ENCODE measurements around the gene SLC37A4. TPM values are rescaled to one million over a fixed set of nuclear protein-coding genes. Genes with fewer than 3 reads are reported as not detected.
A peak's percentile ranks its signal among the peaks of the same experiment; 100 is the strongest.

The SLC37A4 gene
- total RNA-seq (2016; rRNA removed; fragmentation: Illumina TruSeq; extraction: Trizol) (25.6 and 43.0 TPM in 2 replicates), polyA plus RNA-seq (2011; rRNA removed) (56.1 and 59.7 TPM in 2 replicates), polyA minus RNA-seq (2011; rRNA and poly(A)+ RNA removed; ENCODE audit: low replicate concordance) (44.4 and 130 TPM in 2 replicates), Bru-seq, nascent RNA (percentile 71 among the genes with signal in this experiment), BruChase-seq, experiment 1, labeled RNA remaining after a 6-hour chase (percentile 65 among the genes with signal in this experiment), BruChase-seq, experiment 2, labeled RNA remaining after a 2-hour chase (percentile 62 among the genes with signal in this experiment)
- total RNA-seq (2016; cell fraction: cytosol; rRNA removed; fragmentation: Illumina TruSeq; extraction: Trizol; ENCODE audit: low read depth) = 12.3 and 13.2 TPM in 2 replicates
- 30.8 and 42.1 TPM in 2 replicates for total RNA-seq (2016; cell fraction: insoluble cytoplasmic fraction; rRNA removed; fragmentation: Illumina TruSeq; extraction: Trizol)
- 25.9 and 31.5 TPM in 2 replicates for total RNA-seq (2016; cell fraction: membrane; rRNA removed; fragmentation: Illumina TruSeq; extraction: Trizol)
- 34.0 and 45.3 TPM in 2 replicates for total RNA-seq (2016; cell fraction: nucleus; rRNA removed; fragmentation: Illumina TruSeq; extraction: Trizol)
- 60.5 and 69.7 TPM in 2 replicates for polyA plus RNA-seq (2011; cell fraction: cytosol; rRNA removed)
- 154 and 157 TPM in 2 replicates for polyA plus RNA-seq (2011; cell fraction: nucleus; rRNA removed)
- 34.0 and 42.6 TPM in 2 replicates for polyA plus RNA-seq (2012)
- 13.6 and 16.7 TPM in 2 replicates for polyA plus RNA-seq (2016; cell fraction: cytosol; fragmentation: Illumina TruSeq; extraction: Trizol; ENCODE audit: low read depth)
- polyA plus RNA-seq (2016; cell fraction: insoluble cytoplasmic fraction; fragmentation: Illumina TruSeq; extraction: Trizol; ENCODE audit: low read depth) = 28.9 and 31.0 TPM in 2 replicates
- 25.0 and 29.4 TPM in 2 replicates for polyA plus RNA-seq (2016; cell fraction: membrane; fragmentation: Illumina TruSeq; extraction: Trizol; ENCODE audit: low read depth)
- polyA plus RNA-seq (2016; cell fraction: nucleus; fragmentation: Illumina TruSeq; extraction: Trizol; ENCODE audit: insufficient read depth, low read depth) = 73.9 and 77.2 TPM in 2 replicates
- polyA minus RNA-seq (2011; cell fraction: cytosol; rRNA and poly(A)+ RNA removed) = 25.6 and 27.3 TPM in 2 replicates
- 34.5 and 38.3 TPM in 2 replicates for polyA minus RNA-seq (2011; cell fraction: nucleus; rRNA and poly(A)+ RNA removed)
- long read RNA-seq, experiment 1, transcript SLC37A4-210 (9 exons, 2,040 nt) = major isoform, 7 of 48 reads
- long read RNA-seq, experiment 1, partial matches to known transcripts = 30 of 48 reads
- long read RNA-seq, experiment 1, other reads (novel, unspliced or antisense) = 10 of 48 reads
- long read RNA-seq, experiment 2, partial matches to known transcripts = 47 of 64 reads
- long read RNA-seq, experiment 2, other reads (novel, unspliced or antisense) = 16 of 64 reads

DNA sequence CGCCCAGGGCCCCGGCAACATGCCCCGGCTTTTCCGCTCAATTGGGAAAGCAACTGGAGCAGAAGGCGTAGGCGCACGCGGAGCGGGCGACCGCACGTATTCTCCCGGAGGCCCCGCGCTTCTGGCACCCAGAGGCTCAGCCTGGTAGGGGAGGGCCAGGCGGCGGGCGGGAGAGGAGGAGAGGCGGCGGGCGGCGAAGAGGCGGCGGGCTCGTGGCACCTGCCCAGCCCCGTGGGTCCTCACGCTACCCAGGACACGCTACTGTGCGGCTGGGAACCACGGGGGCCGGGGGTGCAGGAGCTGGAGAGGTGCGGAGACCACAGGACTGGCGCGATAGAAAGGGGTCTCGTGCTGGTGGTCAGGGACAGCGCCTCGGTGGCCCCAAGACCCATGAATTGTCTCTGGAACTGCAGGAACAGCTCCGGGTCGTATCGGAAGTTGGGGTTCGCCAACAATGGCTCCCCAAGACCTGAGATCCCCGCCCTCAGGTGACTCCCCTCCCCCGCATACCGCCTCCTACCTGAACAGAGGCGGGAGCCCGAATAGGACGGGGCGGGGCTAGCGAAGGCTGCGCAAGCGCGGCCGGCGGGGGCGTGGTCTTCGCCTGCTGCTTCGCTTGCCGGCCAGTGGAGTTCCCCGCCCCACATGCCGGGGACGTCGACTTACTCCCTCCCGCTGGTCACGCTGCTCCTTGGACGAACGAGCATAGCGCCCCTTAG lies at the start of gene SLC37A4:
SLC37A4 (minus strand) TSS at position 549 of the 719 bp plus-strand sequence.
- peak; percentile 95 for DNase-seq (ENCODE audit: low spot score)
- Histone ChIP-seq H3K4me1 (ENCODE audit: insufficient read depth, low read length) (peaks cover 67% of the 10 kb centered on the region), H3K27me3 (ENCODE audit: control insufficient read depth in 1 of 2, insufficient read depth in 2 of 2, low read length in 2 of 2) (no peaks in the 10 kb centered on the region; a peak in 1 of 5 replicates), H3K4me3 (replicated peaks in 1 of 3; ENCODE audit: insufficient read depth in 1 of 3, low read depth in 2 of 3, low read length in 3 of 3) (peak within 1 kb of the TSS; percentile 74 to 82 (median 79)), H2AFZ (ENCODE audit: low read length) (peak within 1 kb of the TSS; percentile 80), H3K9ac (ENCODE audit: insufficient read depth, low read depth, low read length) (peak within 1 kb of the TSS; percentile 77), H4K20me1 (ENCODE audit: insufficient read depth, low read length) (no peaks in the 10 kb centered on the region), H3K27ac (ENCODE audit: extremely low read length, insufficient read depth, low read length) (peak within 1 kb of the TSS; percentile 77), H3K79me2 (ENCODE audit: insufficient read depth, low read length) (peaks cover 46% of the 10 kb centered on the region), H3K4me2 (ENCODE audit: low read depth, low read length) (peak within 1 kb of the TSS; percentile 99), H3K36me3 (replicated peaks in 1 of 2; ENCODE audit: control insufficient read depth in 1 of 2, insufficient read depth in 2 of 2, low read length in 2 of 2) (peaks cover 0 to 1% of the 10 kb centered on the region in 2 experiments; a peak in 1 of 5 replicates), H3K9me3 (ENCODE audit: low read length) (no peaks in the 10 kb centered on the region)
- in situ Hi-C loops (cut with HindIII; ENCODE audit: extremely low pct_ligation_motif_present, low pct_unique_long_range_greater_than_20kb) (no loop called here), intact Hi-C loops (cut with micrococcal nuclease; ENCODE audit: unreplicated experiment) (loop anchor here (2.0 kb wide), 2 partner anchors 32 to 64 kb away; partner anchors contain the start of gene CENATAC)
- FAIRE-seq = peak; percentile 83
- ATAC-seq = peak; percentile 63
- ChIA-PET POLR2A (interaction anchor here (0.5 to 4.8 kb wide), 11 partner anchors 12 to 184 kb away, joined by 3 to 45 read pairs (median 4); partner anchors contain the start of genes CENATAC, HMBS, HYOU1 and RPS25), CTCF (ENCODE audit: low intra/inter-chr PET ratio, low total read pairs) (interaction anchor here (1.0 kb wide), 1 partner anchor 33 kb away, joined by 4 read pairs; the partner anchor contains the start of gene CENATAC)
- BruUV-seq (replicated peaks) = no TSS peak
- WGBS (ENCODE audit: low lambda C conversion rate) = 0% methylated on average over 22 of the region's 67 CpGs
- TF ChIP-seq MXD4 (CRISPR knock-in tag; IDR thresholded peaks at IDR 0.05) (peak; percentile 79), ZNF501 (CRISPR knock-in tag; IDR thresholded peaks at IDR 0.05) (peak; percentile 35; the same call in 1 of the 2 replicates), ZNF614 (CRISPR knock-in tag; IDR thresholded peaks at IDR 0.05; ENCODE audit: borderline replicate concordance) (peak; percentile 89), HNRNPUL1 (IDR thresholded peaks at IDR 0.05; ENCODE audit: low read depth, low read length) (no peak), HHEX (CRISPR knock-in tag; IDR thresholded peaks at IDR 0.05) (no peak), NPAS2 (CRISPR knock-in tag; IDR thresholded peaks at IDR 0.05; ENCODE audit: borderline replicate concordance) (no peak), ARNTL (CRISPR knock-in tag; IDR thresholded peaks at IDR 0.05) (peak; percentile 56; the same call in 1 of the 2 replicates)
- TF ChIP-seq, protein P1, sequence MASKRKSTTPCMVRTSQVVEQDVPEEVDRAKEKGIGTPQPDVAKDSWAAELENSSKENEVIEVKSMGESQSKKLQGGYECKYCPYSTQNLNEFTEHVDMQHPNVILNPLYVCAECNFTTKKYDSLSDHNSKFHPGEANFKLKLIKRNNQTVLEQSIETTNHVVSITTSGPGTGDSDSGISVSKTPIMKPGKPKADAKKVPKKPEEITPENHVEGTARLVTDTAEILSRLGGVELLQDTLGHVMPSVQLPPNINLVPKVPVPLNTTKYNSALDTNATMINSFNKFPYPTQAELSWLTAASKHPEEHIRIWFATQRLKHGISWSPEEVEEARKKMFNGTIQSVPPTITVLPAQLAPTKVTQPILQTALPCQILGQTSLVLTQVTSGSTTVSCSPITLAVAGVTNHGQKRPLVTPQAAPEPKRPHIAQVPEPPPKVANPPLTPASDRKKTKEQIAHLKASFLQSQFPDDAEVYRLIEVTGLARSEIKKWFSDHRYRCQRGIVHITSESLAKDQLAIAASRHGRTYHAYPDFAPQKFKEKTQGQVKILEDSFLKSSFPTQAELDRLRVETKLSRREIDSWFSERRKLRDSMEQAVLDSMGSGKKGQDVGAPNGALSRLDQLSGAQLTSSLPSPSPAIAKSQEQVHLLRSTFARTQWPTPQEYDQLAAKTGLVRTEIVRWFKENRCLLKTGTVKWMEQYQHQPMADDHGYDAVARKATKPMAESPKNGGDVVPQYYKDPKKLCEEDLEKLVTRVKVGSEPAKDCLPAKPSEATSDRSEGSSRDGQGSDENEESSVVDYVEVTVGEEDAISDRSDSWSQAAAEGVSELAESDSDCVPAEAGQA (IDR thresholded peaks at IDR 0.05; ENCODE audit: low read depth) = 0 out of 2 replicates have a peak, but pooled peaks have one; percentile 32
- TF ChIP-seq, protein P1 (CRISPR knock-in tag; IDR thresholded peaks at IDR 0.05; ENCODE audit: borderline replicate concordance) = no peak
- TF ChIP-seq, protein P2, sequence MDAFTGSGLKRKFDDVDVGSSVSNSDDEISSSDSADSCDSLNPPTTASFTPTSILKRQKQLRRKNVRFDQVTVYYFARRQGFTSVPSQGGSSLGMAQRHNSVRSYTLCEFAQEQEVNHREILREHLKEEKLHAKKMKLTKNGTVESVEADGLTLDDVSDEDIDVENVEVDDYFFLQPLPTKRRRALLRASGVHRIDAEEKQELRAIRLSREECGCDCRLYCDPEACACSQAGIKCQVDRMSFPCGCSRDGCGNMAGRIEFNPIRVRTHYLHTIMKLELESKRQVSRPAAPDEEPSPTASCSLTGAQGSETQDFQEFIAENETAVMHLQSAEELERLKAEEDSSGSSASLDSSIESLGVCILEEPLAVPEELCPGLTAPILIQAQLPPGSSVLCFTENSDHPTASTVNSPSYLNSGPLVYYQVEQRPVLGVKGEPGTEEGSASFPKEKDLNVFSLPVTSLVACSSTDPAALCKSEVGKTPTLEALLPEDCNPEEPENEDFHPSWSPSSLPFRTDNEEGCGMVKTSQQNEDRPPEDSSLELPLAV (CRISPR knock-in tag; conservative IDR thresholded peaks at IDR 0.05; ENCODE audit: low read depth) = no peak

All from HepG2 (cell line).